Activated T-helper 1 cell treated with anti-CD3 and anti-CD28 coated beads, Interleukin-2, amount 50 U/mL, for 16 hours (primary cell): Measurements from ENCODE around the gene PPP2R3C.
"Not testable (repeated sequence)": the region's sequence is repeated elsewhere in the genome, so short reads cannot be mapped to it uniquely, and the experiment has no call there.

Experiments
- DNase-seq, 2 donors: peaks; one replicate each; pipeline ENCODE4 v3.0.0-alpha.2; 2020; ENCODE audit warnings: low read depth in 1 of 2, low spot score in 1 of 2

PPP2R3C gene

DNA sequence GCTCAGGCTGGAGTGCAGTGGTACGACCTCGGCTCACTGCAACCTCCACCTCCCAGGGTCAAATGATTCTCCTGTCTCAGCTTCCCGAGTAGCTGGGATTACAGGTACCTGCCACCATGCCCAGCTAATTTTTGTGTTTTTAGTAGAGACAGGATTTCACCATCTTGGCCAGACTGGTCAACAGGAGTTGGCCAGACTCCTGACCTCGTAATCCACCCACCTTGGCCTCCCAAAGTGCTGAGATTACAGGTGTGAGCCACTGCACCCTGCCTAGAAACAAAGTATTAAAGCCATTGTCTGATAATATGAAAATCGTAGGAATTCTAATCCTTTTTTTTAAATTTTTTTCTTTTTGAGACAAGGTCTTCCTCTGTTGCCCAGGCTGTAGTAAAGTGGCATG, 56.1 kb downstream of the PPP2R3C start:
- not testable (repeated sequence) for DNase-seq

DNA sequence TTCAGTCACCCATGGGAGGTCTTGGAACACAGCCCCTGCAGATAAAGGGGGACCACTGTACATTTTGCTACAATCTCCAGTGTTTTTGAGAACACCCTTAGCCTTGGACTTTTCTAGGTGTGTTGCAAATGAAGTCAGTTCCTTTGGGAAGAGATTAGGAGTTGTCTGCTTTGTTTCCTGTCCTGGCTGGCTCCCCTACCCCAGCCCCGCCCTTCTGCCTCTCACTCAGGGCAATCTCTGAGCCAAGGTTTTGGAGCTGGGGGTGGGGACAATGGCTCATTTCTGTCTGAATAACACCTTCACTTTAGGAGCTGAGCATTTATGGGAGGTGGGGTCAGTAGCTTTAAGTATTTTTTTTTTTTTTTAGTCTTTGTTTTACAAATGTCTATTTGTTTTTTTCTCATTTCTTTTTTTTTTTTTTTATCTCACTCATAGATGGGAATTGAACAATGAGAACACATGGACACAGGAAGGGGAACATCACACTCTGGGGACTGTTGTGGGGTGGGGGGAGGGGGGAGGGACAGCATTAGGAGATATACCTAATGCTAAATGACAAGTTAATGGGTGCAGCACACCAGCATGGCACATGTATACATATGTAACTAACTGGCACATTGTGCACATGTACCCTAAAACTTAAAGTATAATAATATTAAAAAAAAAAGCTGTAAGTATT, 60.5 kb downstream of the PPP2R3C start:
- DNase-seq: not testable (repeated sequence)

DNA sequence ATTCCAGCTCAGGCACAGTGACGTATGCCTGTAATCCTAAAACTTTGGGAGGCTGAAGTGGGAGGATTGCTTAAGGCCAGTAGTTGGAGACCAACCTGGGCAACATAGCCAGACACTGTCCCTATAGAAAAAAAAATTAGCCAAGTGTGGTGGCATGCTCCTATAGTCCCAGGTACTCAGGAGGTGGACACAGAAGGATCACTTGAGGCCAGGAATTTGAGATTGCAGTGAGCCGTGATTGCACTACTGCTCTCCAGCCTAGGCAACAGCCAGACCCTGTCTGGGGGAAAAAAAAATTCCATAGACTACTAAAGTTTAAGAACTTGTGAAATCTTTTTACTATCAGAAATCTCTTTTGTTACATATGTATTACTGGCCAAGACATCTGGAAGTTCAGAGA, 69.2 kb downstream of the PPP2R3C start:
- no peak for DNase-seq

DNA sequence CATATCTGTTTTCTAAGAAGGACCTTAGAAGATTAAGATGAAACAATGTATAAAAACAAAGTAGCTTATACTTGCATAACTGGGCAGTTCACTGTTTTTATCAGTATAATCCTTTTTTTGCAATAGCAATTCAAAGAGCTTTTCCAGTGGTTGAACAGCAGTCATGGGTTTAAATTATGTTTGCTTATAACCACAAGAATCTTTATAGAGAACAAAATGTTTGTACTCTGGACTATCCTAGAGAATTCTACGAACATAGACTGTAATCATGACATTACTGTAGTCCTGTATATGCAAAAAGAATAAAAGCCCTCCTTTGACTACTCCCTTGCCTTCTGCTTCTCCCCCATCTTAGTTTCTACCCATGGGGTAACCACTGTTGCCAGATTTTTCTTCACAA, 70.0 kb downstream of the PPP2R3C start:
- DNase-seq: no peak

DNA sequence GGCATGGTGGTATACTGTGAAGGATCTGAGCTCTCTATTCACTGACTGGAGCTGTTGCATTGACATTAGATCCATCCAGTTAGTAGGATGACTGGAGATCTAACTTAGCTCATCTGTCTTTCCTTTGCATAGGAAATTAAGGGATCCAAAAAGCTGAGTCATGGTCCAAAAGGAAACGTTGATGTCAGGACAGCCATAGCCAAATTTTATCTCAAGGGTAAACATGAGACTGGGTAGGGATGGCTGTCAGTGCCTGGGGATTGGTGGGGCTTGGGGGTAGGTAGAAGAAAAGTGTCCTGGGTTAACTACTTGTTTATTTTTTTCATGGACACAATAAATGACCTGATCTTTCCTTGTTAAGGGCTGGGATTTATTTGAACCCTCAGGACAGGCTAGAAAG, 71.1 kb downstream of the PPP2R3C start:
- no peak for DNase-seq

DNA sequence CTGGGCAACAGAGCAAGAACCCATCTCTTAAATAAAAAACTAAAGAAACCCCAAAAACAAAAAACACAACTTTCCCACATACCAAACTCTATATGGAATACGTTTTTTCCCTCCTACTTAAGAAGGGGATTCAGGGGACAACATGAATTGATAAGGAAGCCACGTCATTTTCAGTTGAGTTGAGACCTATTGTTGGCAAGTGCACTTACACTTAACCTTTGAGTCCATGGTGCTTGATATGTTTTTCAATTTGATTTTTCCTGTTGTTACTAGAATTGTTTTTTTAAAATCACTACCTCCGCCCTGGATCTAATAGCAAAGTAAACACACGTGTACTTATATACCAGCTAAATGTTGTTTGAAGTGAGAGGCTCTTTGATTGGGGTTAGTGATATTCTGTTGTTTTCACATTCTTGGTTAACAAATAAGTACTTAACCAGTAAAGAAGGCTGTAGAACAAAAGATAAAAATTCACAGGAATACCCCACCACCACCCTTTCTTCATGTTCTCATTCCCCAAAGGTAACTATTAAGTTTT, 73.7 kb downstream of the PPP2R3C start:
- no peak for DNase-seq

DNA sequence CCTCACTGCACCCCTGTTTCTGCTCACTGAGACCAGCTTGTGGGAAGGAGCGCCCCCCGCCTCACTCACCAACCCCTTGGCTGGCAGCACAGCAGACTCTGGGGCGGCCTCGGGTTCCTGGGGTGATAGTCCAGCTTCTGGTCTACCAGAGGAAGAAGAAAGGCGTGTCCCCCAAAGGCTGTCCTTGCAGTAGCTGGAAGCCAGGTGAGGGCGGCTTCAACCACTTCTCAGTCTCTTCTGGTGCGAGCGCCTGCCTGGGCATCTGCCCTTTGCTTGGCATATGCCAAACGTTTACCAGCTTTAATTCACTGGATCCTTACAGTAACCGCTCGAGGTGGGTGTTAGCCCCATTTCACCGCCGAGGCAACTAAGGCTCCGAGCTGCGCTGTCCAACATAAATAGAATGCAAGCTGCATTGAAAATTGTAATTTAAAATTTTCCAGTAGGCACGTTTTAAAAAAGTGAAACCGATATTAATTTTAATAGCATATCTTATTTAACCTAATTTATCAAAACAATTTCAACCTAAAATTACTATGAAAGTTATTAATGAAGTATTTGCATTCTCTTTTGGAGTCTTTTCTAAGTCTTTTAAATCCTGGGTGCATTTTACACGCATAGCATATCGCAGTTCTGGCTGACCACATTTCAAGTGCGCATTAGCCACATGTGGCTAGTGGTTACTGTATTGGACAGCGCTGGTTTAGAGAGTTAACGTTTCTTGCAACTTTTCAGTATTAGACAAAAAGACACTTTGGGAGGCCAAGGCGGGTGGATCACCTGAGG, 74.8 kb downstream of the PPP2R3C start:
- DNase-seq: no peak

DNA sequence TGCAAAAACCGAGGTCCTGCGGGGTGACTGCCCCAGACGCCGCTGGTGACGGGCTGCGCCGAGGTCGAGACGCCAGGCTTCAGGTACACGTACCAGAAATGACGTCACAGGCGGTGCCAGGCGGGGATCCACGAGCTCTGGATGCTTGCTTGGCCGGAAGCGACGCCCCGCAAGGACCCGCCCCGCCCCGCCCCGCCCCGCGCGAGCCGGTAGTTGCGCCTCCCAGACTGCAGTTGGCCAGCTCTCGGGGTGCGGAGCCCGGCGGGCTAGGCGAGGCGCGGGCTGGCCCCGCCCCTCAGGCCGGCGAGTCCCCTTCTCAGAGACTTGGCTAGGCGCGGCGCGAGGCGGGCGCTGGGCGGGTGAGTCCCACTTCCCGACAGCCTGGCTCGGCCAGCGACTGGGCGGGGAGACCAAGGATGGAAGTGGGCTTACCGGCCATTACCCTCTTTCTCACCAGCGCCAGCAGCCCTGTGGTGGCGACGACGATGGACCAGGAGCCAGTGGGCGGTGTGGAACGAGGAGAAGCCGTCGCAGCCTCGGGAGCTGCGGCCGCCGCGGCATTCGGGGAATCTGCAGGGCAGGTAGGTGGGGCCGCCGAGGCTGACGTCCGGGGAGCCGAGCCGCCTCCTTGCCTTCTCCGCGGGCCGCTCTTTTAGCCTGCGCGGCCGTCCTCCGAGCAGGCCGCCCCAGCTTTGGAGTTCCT, 75.6 kb downstream of the PPP2R3C start, which contains the start of gene FAM177A1:
TSS of gene FAM177A1 (plus strand) at position 225 of the 703 bp plus-strand sequence. CDS start at position 417, 192 bp downstream.
- peak; percentile 97 for DNase-seq

DNA sequence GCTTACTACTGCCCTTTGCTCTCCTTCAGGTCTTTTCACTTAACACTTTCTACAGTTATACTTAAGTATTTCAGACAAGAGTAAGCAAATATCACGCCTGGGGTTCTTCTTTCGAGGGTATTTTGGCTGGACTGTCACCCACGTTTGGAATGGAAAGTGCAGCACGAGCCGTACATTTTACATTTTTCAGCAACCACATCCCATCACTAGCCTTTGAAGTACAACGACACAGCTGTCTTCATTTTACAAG, 76.1 kb downstream of the PPP2R3C start:
- no peak for DNase-seq

DNA sequence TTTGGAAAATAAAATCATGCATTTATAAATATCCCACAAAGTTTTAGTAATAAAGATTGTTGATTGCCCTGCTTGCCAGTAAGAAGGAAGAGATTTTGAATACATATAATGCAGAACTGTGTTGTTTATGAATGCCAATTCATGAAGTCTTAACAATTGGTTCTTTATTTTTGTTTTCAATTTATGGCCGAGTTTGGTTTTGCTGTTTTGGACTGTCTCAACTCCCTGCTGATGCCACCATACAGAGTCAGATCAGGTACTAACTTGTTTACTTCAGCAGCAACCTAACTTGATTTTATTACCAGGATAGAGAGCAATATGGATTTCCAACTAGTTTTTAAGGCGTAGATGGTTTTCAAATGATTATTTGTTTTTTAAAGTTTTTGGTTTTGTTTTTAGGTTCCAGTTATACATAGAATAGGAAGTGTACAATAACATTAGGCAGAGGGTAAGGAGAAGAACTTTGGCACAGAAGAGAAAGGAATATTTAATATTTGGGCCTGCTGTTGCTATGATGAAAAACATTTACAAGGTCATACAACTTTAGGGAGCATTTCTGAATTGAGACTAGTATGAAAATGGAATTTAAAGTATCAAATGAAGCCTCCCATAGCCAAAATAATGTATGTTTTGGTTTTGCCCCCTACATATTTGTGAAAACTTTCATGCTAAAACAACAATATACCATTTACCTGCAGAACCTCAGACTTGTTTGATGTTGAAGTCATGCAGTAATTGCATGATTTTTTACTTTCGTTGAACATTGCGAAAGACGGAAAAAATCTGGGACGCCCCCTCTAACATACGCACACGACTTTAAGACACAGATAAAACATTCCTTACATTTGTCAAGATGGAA, 76.6 kb downstream of the PPP2R3C start:
- DNase-seq: no peak

DNA sequence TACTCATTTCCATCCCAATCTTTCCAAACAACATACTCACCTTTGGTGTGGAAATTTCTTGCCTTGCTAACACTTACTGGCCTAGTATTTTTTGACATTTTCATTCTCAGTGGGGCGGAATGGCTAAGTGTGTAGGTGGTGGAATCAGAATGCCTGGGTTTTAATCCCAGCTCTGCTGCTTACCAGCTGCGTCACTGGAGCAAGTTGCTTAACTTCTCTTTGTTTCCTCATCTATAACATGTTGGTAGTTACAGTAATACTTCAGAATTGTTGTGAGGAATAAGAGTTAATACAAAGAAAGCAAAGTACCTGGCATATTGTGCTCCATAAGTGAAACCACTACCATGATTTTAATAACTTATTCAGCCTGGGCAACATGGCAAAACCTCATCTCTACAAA, 78.7 kb downstream of the PPP2R3C start:
- DNase-seq: no peak

DNA sequence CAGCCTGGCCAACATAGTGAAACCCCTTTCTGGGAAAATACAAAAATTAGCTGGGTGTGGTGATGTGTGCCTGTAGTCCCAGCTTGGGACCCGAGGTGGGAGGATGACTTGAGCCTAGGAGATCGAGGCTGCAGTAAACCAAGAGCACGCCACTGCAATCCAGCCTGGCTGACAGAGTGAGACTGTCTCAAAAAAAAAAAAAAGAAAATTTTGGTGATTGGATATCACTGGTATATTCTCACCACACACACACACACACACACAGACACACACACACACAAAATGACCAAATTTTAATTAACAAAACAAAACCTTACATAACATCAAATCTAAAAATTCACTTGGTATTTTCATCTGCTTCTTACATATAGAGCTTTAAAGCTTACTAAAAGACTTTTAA, 79.2 kb downstream of the PPP2R3C start:
- no peak for DNase-seq

DNA sequence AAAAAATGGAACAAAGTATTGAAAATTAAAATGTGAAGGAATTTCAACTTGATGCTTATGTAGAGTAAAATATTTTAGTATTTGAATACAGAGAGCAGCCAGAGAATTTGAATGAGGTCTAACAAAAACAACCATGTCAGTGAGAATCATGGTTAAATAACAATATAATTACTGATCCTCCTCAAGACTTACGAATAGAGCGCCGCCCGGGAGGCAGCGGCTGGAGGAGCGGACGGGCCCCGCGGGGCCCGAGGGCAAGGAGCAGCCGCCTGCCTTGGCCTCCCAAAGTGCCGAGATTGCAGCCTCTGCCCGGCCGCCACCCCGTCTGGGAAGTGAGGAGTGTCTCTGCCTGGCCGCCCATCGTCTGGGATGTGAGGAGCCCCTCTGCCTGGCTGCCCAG, 83.5 kb downstream of the PPP2R3C start:
- DNase-seq: not testable (repeated sequence)
